HepG2 (cell line): ENCODE results near the gene CLIC4. TPM values are rescaled to one million over a fixed set of nuclear protein-coding genes. Genes with fewer than 3 reads are reported as not detected.

Source experiments
- CBX5 ChIP-seq: sonication (generic); formaldehyde crosslinking; IDR thresholded peaks from 2 replicates; pipeline ENCODE4 v1.4.0; 2020; ENCODE audit warnings: missing genetic modification reagents, borderline replicate concordance
- FOSL2 ChIP-seq: sonication (generic); formaldehyde crosslinking; IDR thresholded peaks from 2 replicates; pipeline ENCODE4 v1.4.0; 2020; ENCODE audit warnings: missing genetic modification reagents
- IRF2 ChIP-seq: IDR thresholded peaks from 2 replicates; pipeline ENCODE4 v1.6.1; 2018; ENCODE audit warnings: missing genetic modification reagents, missing compliant biosample characterization
- KLF6 ChIP-seq: IDR thresholded peaks from 2 replicates; pipeline ENCODE4 v1.8.0; 2016; ENCODE audit warnings: missing biosample characterization, missing genetic modification reagents
- MXI1 ChIP-seq: IDR thresholded peaks from 3 replicates; pipeline ENCODE4 v1.6.1; 2012; ENCODE audit warnings: low read depth, low read length, inconsistent platforms, borderline replicate concordance
- POGZ ChIP-seq: sonication (generic); formaldehyde crosslinking; IDR thresholded peaks from 2 replicates; pipeline ENCODE4 v1.4.0; 2020; ENCODE audit warnings: mild to moderate bottlenecking, missing genetic modification reagents
- RBFOX2 ChIP-seq: fragments of 200-400 bp; formaldehyde crosslinking; IDR thresholded peaks from 2 replicates; pipeline ENCODE4 v1.6.1; 2017; ENCODE audit warnings: low read depth, mild to moderate bottlenecking, low read length
- SOX13 ChIP-seq, 3 experiments: fragments of 450-650 bp in 1 of 3; sonication (generic) in 1 of 3; formaldehyde crosslinking in 1 of 3; IDR thresholded peaks in 2 of 3; conservative IDR thresholded peaks in 1 of 3; 2 replicates each; pipeline versions ENCODE4 v1.5.0 to v1.6.1; 2016 to 2020; ENCODE audit warnings: antibody characterized with exemption in 1 of 3, mild to moderate bottlenecking in 1 of 3, missing compliant biosample characterization in 1 of 3, missing genetic modification reagents in 1 of 3, moderate library complexity in 1 of 3
- THAP11 ChIP-seq: IDR thresholded peaks from 2 replicates; pipeline ENCODE4 v1.6.1; 2016; ENCODE audit warnings: missing biosample characterization, missing genetic modification reagents
- ZBTB42 ChIP-seq: sonication (generic); formaldehyde crosslinking; IDR thresholded peaks from 2 replicates; pipeline ENCODE4 v1.5.0; 2020; ENCODE audit warnings: mild to moderate bottlenecking, missing genetic modification reagents
- ZBTB7A ChIP-seq: sonication (generic); formaldehyde crosslinking; IDR thresholded peaks from 2 replicates; pipeline ENCODE4 v1.8.0; 2022; ENCODE audit warnings: mild to moderate bottlenecking, missing genetic modification reagents
- ZNF34 ChIP-seq: sonication (generic); formaldehyde crosslinking; IDR thresholded peaks from 2 replicates; pipeline ENCODE4 v1.4.0; 2020; ENCODE audit warnings: mild to moderate bottlenecking, missing genetic modification reagents, borderline replicate concordance
- ZNF547 ChIP-seq: sonication (generic); formaldehyde crosslinking; IDR thresholded peaks from 2 replicates; pipeline ENCODE4 v1.5.1; 2020; ENCODE audit warnings: mild to moderate bottlenecking, missing genetic modification reagents
- ZNF775 ChIP-seq: sonication (generic); formaldehyde crosslinking; IDR thresholded peaks from 2 replicates; pipeline ENCODE4 v1.4.0; 2020; ENCODE audit warnings: missing genetic modification reagents, mild to moderate bottlenecking, moderate library complexity, borderline replicate concordance
- polyA plus RNA-seq, 8 experiments: library from polyadenylated mRNA; depleted of rRNA in 3 of 8; stranded (reverse) in 7 of 8; unstranded in 1 of 8; fragments of >200 nt; fragmentation: Illumina TruSeq in 4 of 8; extraction: Trizol in 4 of 8; gene quantifications; 2 replicates each; pipeline versions ENCODE4 v1.2.1 to v1.2.3, GENCODE V29; 2011 to 2016; ENCODE audit warnings: low read depth in 4 of 8, missing spikeins in 1 of 8, mixed read lengths in 1 of 8; ENCODE audit not compliant: insufficient read depth in 1 of 8
- total RNA-seq, 5 experiments: library from RNA; depleted of rRNA; stranded (reverse); fragments of >200 nt; fragmentation: Illumina TruSeq; extraction: Trizol; gene quantifications; 2 replicates each; pipeline ENCODE4 v1.2.3, GENCODE V29; 2016; ENCODE audit warnings: low read depth in 1 of 5
- TF ChIP-seq, protein P1 (sequence below): sonication (generic); formaldehyde crosslinking; IDR thresholded peaks from 2 replicates; pipeline ENCODE4 v1.8.0; 2022; ENCODE audit warnings: missing genetic modification reagents, mild to moderate bottlenecking, inconsistent platforms, borderline replicate concordance
- TF ChIP-seq, protein P2 (sequence below): sonication (generic); formaldehyde crosslinking; IDR thresholded peaks from 2 replicates; pipeline ENCODE4 v1.4.0; 2020; ENCODE audit warnings: missing genetic modification reagents, borderline replicate concordance
- TF ChIP-seq, protein P3 (sequence below): sonication (generic); formaldehyde crosslinking; conservative IDR thresholded peaks from 2 replicates; pipeline ENCODE4 v1.4.0; 2020; ENCODE audit warnings: missing genetic modification reagents
- TF ChIP-seq, protein P4 (sequence below): sonication (generic); formaldehyde crosslinking; IDR thresholded peaks from 2 replicates; pipeline ENCODE4 v1.5.0; 2020; ENCODE audit warnings: missing genetic modification reagents
- TF ChIP-seq, protein P5 (sequence below): sonication (generic); formaldehyde crosslinking; IDR thresholded peaks from 2 replicates; pipeline ENCODE4 v1.4.0; 2020; ENCODE audit warnings: missing genetic modification reagents, borderline replicate concordance

CLIC4 gene
- total and polyA plus RNA-seq, 2 of the 13 experiments (the other 11 are each of a cell fraction or from before 2014, with no cell fraction given), result 23.3 to 77.4 TPM

DNA sequence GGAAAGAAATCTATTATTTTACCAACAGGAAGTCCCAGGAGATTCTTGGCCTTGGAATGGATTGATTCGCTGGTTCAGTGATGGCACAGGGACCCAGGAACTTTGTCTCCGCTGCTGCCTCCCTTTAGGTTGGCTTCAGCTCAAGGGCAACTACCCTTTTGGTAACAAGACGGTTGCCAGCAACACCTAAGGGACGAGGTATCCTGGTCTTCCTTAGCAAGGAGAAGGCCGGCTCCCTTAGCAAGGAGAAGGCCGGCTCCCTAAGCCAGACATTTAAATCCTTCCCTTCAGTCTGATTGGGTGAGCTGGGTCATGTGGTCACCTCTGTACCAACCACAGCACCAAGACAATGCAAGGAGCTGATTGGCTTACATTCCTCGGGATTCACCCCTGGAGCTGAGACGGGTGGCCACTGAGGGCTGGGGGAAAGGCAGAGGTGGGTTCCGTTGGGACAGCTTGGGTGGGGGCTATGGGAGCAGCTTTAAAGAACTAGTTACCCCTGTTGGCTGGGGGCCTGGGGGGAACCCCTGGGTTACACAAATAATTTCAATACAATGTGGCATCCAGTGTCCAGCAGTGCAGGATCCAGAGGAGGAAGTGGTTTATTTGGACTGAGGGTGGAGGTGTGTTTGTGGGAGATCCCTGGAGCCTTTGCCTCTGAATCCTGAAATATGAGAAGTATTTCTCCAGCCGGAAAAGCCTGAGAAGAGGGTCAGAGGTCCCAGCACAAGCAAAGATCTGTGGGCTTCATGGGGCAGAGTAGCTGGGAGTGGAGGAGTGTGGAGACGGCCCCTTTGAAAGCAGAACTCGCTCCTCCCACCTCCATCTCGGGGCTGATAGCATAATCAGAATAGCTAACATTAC lies 20.7 kb upstream of the CLIC4 start (continued):
- TF ChIP-seq MXI1 (0 out of 3 replicates have a peak, but pooled peaks have one; percentile 8), FOSL2 (CRISPR knock-in tag) (no peak; the same call in 1 of the 2 replicates), ZNF547 (CRISPR knock-in tag) (peak; percentile 7; the same call in 1 of the 2 replicates), ZBTB7A (CRISPR knock-in tag) (0 out of 2 replicates have a peak, but pooled peaks have one; percentile 35), SOX13 (IDR thresholded peaks at IDR 0.05) (peak; percentile 33; the same call in 1 of the 2 replicates), SOX13 (CRISPR knock-in tag; conservative IDR thresholded peaks at IDR 0.05 in 1 of 2, IDR thresholded peaks at IDR 0.05 in 1 of 2) (no peak; a peak in 1 of 4 replicates), CBX5 (CRISPR knock-in tag) (0 out of 2 replicates have a peak, but pooled peaks have one; percentile 16), ZBTB42 (CRISPR knock-in tag) (no peak), RBFOX2 (no peak), ZNF34 (no peak), KLF6 (CRISPR knock-in tag) (0 out of 2 replicates have a peak, but pooled peaks have one; percentile 65), ZNF775 (CRISPR knock-in tag) (no peak), POGZ (CRISPR knock-in tag) (peak; percentile 81), THAP11 (CRISPR knock-in tag) (peak; percentile 66), IRF2 (CRISPR knock-in tag) (no peak; the same call in 1 of the 2 replicates)
- TF ChIP-seq, protein P1, sequence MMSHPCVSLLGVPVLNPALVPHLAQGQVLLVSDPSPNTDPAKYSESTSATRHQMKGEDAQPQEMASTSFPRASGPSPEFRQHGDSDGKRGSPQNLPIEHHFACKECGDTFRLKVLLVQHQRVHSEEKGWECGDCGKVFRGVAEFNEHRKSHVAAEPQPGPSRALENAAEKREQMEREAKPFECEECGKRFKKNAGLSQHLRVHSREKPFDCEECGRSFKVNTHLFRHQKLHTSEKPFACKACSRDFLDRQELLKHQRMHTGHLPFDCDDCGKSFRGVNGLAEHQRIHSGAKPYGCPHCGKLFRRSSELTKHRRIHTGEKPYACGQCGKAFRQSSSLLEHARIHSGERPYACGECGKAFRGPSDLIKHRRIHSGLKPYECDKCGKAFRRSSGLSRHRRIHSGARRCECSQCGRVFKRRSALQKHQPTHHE (CRISPR knock-in tag), result no peak
- TF ChIP-seq, protein P2, sequence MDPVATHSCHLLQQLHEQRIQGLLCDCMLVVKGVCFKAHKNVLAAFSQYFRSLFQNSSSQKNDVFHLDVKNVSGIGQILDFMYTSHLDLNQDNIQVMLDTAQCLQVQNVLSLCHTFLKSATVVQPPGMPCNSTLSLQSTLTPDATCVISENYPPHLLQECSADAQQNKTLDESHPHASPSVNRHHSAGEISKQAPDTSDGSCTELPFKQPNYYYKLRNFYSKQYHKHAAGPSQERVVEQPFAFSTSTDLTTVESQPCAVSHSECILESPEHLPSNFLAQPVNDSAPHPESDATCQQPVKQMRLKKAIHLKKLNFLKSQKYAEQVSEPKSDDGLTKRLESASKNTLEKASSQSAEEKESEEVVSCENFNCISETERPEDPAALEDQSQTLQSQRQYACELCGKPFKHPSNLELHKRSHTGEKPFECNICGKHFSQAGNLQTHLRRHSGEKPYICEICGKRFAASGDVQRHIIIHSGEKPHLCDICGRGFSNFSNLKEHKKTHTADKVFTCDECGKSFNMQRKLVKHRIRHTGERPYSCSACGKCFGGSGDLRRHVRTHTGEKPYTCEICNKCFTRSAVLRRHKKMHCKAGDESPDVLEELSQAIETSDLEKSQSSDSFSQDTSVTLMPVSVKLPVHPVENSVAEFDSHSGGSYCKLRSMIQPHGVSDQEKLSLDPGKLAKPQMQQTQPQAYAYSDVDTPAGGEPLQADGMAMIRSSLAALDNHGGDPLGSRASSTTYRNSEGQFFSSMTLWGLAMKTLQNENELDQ (CRISPR knock-in tag), result peak; percentile 55; the same call in 1 of the 2 replicates
- TF ChIP-seq, protein P3, sequence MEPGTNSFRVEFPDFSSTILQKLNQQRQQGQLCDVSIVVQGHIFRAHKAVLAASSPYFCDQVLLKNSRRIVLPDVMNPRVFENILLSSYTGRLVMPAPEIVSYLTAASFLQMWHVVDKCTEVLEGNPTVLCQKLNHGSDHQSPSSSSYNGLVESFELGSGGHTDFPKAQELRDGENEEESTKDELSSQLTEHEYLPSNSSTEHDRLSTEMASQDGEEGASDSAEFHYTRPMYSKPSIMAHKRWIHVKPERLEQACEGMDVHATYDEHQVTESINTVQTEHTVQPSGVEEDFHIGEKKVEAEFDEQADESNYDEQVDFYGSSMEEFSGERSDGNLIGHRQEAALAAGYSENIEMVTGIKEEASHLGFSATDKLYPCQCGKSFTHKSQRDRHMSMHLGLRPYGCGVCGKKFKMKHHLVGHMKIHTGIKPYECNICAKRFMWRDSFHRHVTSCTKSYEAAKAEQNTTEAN (CRISPR knock-in tag), result 0 out of 2 replicates have a peak, but pooled peaks have one; percentile 54
- TF ChIP-seq, protein P4, sequence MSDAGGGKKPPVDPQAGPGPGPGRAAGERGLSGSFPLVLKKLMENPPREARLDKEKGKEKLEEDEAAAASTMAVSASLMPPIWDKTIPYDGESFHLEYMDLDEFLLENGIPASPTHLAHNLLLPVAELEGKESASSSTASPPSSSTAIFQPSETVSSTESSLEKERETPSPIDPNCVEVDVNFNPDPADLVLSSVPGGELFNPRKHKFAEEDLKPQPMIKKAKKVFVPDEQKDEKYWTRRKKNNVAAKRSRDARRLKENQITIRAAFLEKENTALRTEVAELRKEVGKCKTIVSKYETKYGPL, result no peak
- TF ChIP-seq, protein P5, sequence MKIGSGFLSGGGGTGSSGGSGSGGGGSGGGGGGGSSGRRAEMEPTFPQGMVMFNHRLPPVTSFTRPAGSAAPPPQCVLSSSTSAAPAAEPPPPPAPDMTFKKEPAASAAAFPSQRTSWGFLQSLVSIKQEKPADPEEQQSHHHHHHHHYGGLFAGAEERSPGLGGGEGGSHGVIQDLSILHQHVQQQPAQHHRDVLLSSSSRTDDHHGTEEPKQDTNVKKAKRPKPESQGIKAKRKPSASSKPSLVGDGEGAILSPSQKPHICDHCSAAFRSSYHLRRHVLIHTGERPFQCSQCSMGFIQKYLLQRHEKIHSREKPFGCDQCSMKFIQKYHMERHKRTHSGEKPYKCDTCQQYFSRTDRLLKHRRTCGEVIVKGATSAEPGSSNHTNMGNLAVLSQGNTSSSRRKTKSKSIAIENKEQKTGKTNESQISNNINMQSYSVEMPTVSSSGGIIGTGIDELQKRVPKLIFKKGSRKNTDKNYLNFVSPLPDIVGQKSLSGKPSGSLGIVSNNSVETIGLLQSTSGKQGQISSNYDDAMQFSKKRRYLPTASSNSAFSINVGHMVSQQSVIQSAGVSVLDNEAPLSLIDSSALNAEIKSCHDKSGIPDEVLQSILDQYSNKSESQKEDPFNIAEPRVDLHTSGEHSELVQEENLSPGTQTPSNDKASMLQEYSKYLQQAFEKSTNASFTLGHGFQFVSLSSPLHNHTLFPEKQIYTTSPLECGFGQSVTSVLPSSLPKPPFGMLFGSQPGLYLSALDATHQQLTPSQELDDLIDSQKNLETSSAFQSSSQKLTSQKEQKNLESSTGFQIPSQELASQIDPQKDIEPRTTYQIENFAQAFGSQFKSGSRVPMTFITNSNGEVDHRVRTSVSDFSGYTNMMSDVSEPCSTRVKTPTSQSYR (CRISPR knock-in tag), result 0 out of 2 replicates have a peak, but pooled peaks have one; percentile 5
